A673 (cell line): ENCODE data around the gene TIPIN.

Experiments
- EZH2 ChIP-seq: fragments of 200-600 bp; sonication (generic); IDR thresholded peaks from 2 replicates; pipeline ENCODE4 v1.6.1; 2017; ENCODE audit warnings: borderline replicate concordance, low read depth, mild to moderate bottlenecking, mixed read lengths, antibody characterized with exemption, low read length; ENCODE audit not compliant: poor library complexity, severe bottlenecking
- TF ChIP-seq, protein P1 (sequence below): fragments of 300-800, 200-600 bp; sonication (generic); conservative IDR thresholded peaks from 2 replicates; pipeline ENCODE4 v1.5.1; 2017; ENCODE audit warnings: low read depth, mild to moderate bottlenecking, antibody characterized with exemption, low read length, moderate library complexity, mixed read lengths

- TF ChIP-seq, protein P1, sequence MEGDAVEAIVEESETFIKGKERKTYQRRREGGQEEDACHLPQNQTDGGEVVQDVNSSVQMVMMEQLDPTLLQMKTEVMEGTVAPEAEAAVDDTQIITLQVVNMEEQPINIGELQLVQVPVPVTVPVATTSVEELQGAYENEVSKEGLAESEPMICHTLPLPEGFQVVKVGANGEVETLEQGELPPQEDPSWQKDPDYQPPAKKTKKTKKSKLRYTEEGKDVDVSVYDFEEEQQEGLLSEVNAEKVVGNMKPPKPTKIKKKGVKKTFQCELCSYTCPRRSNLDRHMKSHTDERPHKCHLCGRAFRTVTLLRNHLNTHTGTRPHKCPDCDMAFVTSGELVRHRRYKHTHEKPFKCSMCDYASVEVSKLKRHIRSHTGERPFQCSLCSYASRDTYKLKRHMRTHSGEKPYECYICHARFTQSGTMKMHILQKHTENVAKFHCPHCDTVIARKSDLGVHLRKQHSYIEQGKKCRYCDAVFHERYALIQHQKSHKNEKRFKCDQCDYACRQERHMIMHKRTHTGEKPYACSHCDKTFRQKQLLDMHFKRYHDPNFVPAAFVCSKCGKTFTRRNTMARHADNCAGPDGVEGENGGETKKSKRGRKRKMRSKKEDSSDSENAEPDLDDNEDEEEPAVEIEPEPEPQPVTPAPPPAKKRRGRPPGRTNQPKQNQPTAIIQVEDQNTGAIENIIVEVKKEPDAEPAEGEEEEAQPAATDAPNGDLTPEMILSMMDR: no peak
- no peak for TF ChIP-seq EZH2
Measured at GRCh38 chr15:66388576-66388975, 32.1 kb upstream of the TIPIN start.
